SK-N-MC (cell line): ENCODE measurements around the gene RHOT1.
"Not testable (repeated sequence)": the region's sequence is repeated elsewhere in the genome, so short reads cannot be mapped to it uniquely, and the experiment has no call there.

Source experiments
- EZH2 ChIP-seq: fragments of 200-600 bp; sonication (generic); IDR thresholded peaks from one replicate; pipeline ENCODE4 v1.6.1; 2017; ENCODE audit warnings: antibody characterized with exemption
- FOXP2 ChIP-seq: optimal IDR thresholded peaks from 2 replicates; pipeline ENCODE3; 2011; ENCODE audit warnings: mild to moderate bottlenecking, moderate library complexity; ENCODE audit not compliant: insufficient read depth; ENCODE audit errors: extremely low read length, control extremely low read depth
- POLR2AphosphoS5 ChIP-seq: IDR thresholded peaks from 2 replicates; pipeline ENCODE4 v1.6.1; 2012; ENCODE audit warnings: mild to moderate bottlenecking, low read depth, low read length, borderline replicate concordance

- not testable (repeated sequence) for TF ChIP-seq EZH2, POLR2AphosphoS5, FOXP2
Measured at GRCh38 chr17:32100323-32100722, 42.0 kb upstream of the RHOT1 start.
